Measurements from ENCODE around the gene GTF2F1. TPM values are rescaled to one million over a fixed set of nuclear protein-coding genes. Genes with fewer than 3 reads are reported as not detected.
A peak's percentile ranks its signal among the peaks of the same experiment; 100 is the strongest.
"Not testable (repeated sequence)": the region's sequence is repeated elsewhere in the genome, so short reads cannot be mapped to it uniquely, and the experiment has no call there.

GTF2F1 gene
- total RNA-seq, 1 donor from 2014 or later = 36.7 TPM

GRCh38 chr19:6358003-6358402 lies 35.0 kb downstream of the GTF2F1 start:
- no peak for DNase-seq (ENCODE audit: low read depth in 2 of 2)

GRCh38 chr19:6357174-6357573 lies 35.8 kb downstream of the GTF2F1 start:
- no peak for DNase-seq (ENCODE audit: low read depth in 2 of 2)

GRCh38 chr19:6355321-6356040 lies 37.5 kb downstream of the GTF2F1 start:
- DNase-seq (ENCODE audit: low read depth in 2 of 2) = not testable (repeated sequence)

- peak; percentile 37 to 52 for DNase-seq (ENCODE audit: low read depth in 2 of 2)
These were observed 38.8 kb downstream of the GTF2F1 start for GRCh38 chr19:6354098-6354674.

- no peak for DNase-seq (ENCODE audit: low read depth in 2 of 2)
These were observed 40.4 kb downstream of the GTF2F1 start for GRCh38 chr19:6352381-6353165.

- no peak for DNase-seq (ENCODE audit: low read depth in 2 of 2)
These were observed 42.3 kb downstream of the GTF2F1 start for GRCh38 chr19:6350688-6351087.

GRCh38 chr19:6349271-6349670 lies 43.7 kb downstream of the GTF2F1 start:
- not testable (repeated sequence) for DNase-seq (ENCODE audit: low read depth in 2 of 2)

DNA sequence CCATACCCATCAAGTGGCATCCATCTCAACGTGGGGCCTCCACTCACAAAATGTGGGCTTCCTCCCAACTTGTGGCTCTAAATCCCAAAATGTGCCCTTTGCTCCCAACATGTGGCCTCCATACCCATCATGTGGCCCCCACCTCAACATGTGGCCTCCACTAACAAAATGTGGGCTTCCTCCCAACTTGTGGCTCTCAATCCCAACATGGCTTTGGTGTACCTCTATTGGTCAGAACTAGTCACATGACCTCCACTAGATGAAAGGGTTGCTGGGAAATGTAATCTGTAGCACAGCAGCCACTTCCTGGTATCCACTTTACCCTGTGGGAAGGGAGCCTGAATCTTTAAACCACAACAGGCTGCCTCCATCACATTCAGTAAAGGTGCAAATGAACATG lies 49.5 kb downstream of the GTF2F1 start:
- DNase-seq (ENCODE audit: low read depth in 2 of 2) = no peak

GRCh38 chr19:6340493-6341201 lies 52.3 kb downstream of the GTF2F1 start:
- DNase-seq (ENCODE audit: low read depth in 2 of 2) = no peak

DNA sequence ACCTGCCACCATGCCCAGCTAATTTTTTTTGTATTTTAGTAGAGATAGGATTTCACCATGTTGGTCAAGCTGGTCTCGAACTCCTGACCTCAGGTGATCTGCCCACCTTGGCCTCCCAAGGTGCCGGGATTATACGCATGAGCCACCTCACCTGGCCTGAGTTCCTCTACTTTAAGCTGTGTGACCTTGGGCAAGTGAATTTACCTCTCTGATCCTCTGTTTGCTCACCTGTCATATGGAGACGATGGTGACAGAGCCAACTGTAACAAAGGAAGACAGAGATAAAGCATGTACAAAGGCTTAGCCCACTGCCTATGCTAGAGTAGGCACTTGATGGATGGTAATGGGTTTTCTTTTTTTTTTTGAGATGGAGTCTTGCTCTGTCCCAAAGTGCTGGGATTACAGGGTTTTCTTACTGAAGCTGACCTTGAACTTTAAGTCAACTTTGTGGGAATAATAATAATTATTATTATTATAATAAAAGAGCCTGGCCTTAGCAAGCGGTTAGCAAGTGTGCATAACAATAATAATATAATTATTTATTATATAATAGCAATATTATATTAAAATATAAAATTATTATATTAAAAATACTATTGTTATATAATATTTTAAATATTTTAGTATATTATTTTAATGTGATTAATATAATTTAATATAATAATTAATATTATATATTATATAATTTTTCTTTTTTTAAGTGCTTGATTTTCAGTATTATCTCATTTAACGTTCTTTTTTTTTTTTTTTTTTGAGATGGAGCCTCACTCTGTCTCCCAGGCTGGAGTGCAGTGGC lies 58.3 kb downstream of the GTF2F1 start:
- no peak for DNase-seq (ENCODE audit: low read depth in 2 of 2)

DNA sequence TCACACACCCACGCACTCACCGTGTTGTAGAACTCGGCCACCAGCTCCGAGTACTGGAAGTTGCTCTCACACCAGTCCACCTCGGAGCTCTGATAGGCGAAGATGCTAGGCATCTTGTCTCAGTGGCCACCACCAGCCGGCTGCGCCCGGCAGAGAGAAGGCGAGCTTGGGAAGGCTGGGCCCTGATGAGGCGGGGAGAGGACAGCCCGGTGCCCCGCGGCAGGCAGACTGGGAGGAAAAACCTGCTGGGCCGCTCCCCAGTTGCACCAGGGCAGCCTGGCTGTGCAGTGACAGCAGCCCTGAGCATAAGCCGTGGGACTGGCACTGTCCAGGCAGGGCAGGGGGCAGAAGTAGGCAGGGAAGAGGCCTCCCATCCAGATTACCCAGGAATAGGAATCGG lies 59.5 kb downstream of the GTF2F1 start, which contains the start of gene ACER1:
Gene ACER1 (minus strand): TSS at position 174 of the 400 bp plus-strand sequence. CDS start 61 bp downstream, at position 113.
- no peak for DNase-seq (ENCODE audit: low read depth in 2 of 2)

Other genes with a start within 250 kb of the GTF2F1 start
- 4.8 and 8.7 TPM in 2 replicates for gene MLLT1, start 113.2 kb downstream of the GTF2F1 start, total RNA-seq
- gene ACER1, start 59.6 kb downstream of the GTF2F1 start, total RNA-seq = not detected in 2 replicates
- 47.9 and 54.8 TPM in 2 replicates for gene CLPP, start 31.6 kb downstream of the GTF2F1 start, total RNA-seq
- gene ALKBH7, start 20.4 kb downstream of the GTF2F1 start, total RNA-seq = 30.7 and 40.5 TPM in 2 replicates
- gene PSPN, start 17.2 kb downstream of the GTF2F1 start, total RNA-seq = 0.44 and 1.2 TPM in 2 replicates
- 73.4 and 87.0 TPM in 2 replicates for gene KHSRP, start 31.6 kb upstream of the GTF2F1 start, total RNA-seq
- not detected in 2 replicates for gene SLC25A41, start 40.6 kb upstream of the GTF2F1 start, total RNA-seq
- gene SLC25A23, start 66.6 kb upstream of the GTF2F1 start, total RNA-seq = 13.1 and 15.7 TPM in 2 replicates
- not detected in 2 replicates for gene CRB3, start 71.1 kb upstream of the GTF2F1 start, total RNA-seq
- gene DENND1C, start 88.6 kb upstream of the GTF2F1 start, total RNA-seq = not detected in 2 replicates
- gene TUBB4A, start 109.1 kb upstream of the GTF2F1 start, total RNA-seq = not detected in 2 replicates
- gene TNFSF9, start 137.9 kb upstream of the GTF2F1 start, total RNA-seq = 0.40 and 0.65 TPM in 2 replicates
- 0.22 TPM in 1 of 2 replicates, not detected in the other for gene CD70, start 198.0 kb upstream of the GTF2F1 start, total RNA-seq